ENCODE data around the gene FGL2.
"Not testable (repeated sequence)": the region's sequence is repeated elsewhere in the genome, so short reads cannot be mapped to it uniquely, and the experiment has no call there.

Gene FGL2

DNA sequence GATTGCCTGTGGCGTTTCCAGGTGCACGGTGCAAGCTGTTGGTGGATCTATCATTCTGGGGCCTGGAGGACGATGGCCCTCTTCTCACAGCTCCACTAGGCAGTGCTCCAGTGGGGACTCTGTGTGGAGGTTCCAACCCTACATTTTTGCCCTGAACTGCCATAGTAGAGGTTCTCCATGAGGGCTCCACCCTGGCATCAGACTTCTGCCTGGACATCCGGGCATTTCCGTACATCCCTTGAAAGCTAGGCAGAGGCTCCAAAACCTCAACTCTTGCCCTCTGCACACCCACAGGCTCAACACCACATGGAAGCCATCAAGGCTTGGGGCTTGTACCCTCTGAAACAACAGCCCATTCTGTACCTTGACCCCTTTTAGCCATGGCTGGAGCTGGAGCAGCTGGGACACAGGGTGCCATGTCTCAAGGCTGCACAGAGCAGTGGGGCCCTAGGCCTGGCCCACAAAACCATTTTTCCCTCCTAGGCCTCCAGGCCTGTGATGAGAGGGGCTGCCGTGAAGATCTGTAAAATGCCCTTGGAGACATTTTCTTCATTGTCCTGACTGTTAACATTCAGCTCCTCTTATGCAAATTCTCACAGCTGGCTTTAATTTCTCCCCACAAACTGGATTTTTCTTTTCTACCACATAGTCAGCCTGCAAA is 10.0 kb upstream of the FGL2 start:
- no peak for DNase-seq

DNA sequence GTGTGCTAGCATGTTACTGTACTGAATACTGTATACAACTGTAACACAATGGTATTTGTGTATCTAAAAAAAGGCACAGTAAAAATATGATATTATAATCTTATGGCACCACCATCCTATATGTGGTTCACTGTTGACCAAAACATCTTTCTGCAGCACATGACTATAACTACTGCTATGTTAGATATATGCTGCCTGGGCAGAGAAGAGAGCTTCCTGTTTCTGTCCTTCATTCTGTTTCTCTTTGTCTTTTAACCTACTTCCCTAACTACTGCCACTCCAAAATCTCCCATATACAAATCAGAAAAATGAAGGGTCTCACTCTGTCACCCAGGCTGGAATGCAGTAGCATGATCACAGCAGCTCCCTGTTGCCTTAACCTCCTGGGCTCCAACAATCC is 8.8 kb upstream of the FGL2 start:
- DNase-seq: no peak

DNA sequence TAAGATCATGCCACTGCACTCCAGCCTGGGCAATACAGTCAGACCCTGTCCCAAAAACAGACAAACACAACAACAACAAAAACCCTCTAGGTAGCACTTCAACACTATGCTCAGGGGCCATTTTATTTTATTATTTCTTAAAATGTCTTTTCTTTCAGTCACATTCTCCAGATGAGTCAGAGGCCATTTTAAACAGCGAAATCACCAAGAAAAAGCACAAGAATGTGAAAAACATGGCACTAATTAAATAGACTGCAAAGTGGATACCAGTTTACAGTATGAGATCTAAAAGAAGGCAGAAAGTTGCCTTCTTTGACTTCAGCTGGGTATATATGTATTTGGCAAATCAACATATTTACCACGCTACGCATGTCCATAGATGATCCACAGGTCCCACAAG is 6.1 kb upstream of the FGL2 start:
- no peak for DNase-seq

DNA sequence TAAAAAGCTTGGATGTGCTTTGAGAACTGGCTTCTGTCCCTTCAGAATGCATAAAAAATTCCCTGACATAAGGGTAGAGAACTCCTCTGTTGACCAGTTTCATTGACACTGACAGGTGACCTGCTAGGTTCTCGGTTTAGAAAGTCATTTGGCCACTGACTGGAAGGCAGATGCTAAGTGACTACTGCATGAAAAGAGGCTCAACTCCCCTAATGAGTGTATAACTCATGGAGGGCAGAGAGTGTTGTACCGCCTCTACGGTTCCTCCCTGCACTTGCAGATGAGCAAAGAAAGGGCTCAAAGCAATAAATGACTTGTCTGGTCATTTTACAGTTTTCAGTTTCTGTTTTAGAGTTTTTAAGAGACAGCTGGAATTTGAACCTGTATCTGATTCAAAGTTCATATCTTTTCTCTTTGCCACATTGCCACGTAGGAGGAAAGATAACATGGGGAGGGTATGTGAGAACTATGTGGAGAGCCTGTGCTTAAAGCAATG is 2.9 kb upstream of the FGL2 start:
- DNase-seq: no peak

DNA sequence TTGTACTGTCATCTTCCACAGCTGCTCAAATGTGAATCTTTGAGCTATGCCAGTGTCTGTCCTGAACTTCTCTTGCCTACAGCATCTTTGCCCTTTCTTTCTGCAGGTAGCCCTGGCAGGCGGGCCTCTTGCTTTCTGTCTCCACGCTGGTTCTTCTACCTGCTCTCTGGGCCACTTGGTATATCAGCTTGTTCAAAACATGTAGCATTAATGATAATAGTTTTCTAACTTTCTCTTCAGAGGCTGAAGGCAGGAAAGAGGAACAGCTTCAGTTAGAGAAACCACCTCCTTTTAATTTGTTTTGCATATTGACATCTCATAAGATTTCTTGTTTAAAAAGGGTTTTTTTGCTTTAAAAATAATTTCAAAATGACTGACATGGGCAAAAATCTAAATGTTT is 923 bp upstream of the FGL2 start:
- no peak for DNase-seq

DNA sequence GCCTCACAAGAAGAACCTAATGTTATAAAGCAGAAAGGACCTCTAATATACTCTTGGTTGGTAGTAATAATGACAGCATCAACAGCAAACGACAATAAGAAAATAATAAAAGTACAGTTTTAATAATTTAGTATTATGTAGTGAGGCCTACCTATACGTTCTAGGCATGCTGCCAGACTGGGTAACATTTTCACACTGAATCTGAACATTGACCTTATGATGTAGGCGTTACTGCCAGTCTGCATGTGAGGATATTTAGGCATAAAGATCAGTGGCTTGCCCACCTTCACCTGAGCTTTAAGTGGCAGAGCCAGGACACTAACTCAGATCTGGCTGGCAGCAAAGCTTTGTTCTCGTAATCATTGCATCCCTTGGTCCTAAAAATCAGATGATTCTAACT is 2.5 kb downstream of the FGL2 start:
- no peak for DNase-seq

DNA sequence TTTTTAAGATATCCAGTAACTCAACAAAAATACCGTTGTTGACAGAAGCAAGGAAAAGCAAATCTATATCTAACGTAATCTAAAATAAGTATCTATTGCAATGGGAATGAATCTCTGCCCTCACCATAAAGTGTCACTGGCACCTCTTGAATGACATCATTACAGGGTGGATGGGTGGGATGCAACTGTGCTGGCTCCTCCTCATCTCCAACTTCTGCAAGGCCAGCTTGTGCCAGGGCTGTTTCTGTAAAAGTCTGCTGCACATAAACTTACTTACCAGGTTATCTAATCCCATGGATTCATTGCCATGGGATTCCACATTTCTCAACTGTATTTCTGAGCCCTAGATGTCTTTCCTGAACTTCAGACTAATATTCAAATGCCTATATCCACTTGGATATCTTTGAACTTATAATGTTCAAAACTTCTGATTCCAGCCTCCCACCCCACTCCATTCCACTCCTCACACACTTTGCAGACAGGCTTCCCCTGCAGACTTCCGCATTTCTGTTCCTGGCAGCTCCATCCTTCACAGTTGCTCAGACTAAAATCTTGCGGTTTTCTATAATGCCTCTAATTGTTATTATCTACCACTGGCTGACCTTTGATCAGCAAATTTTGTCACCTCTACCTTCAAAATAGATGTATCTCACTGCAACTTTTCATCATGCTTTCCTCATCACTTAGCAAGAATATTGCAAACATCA is 10.7 kb downstream of the FGL2 start:
- no peak for DNase-seq

DNA sequence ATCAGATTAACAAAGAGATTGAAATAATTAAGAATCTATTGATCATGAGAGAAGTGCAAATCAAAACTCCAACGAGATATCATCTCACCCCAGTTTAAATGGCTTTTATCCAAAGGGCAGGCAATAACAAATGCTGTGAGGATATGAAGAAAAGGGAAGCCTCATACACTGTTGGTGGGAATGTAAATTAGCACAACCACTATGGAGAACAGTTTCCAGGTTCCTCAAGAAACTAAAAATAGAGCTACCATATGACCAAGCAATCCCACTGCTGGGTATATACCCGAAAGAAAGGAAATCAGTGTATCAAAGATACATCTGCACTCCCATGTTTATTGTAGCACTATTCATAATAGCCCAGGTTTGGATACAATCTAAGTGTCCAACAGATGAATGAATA is 13.8 kb downstream of the FGL2 start:
- no peak for DNase-seq

DNA sequence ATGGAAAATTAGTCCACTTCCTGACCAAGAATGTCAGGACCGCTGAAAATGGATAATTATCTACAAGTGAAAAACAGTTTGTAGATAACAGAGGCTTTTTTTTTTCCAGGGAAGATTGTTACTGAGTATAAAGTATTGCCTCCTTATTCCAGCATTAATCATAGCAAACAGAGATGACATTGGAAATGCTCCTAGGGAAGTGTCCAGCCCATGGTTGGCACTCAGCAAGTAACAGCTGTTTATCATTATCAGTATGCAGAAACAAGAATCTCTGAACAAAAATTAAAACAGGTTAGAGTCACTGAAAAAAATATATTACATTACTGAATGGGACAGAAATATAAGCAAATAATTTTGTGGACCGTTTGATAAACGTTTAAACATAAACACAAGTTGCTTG is 14.6 kb downstream of the FGL2 start:
- no peak for DNase-seq

DNA sequence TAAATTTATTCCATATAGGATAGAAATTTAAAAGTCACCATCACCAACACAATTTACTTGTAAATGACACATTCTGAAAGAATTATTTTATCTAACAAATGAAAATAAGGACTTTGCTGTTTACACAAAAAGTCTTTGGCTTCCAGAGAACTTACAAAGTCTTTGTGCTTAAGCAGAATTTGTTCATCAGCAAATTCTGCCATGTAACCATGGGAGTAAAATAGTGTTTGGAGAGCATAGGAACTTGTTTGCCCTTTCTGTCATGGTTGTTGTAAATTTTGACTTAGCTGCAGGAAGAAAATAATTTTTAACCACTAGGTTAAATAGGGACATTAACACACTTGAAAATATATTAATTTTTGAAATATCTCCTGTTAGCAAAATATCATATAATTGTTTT is 15.2 kb downstream of the FGL2 start:
- DNase-seq: no peak

DNA sequence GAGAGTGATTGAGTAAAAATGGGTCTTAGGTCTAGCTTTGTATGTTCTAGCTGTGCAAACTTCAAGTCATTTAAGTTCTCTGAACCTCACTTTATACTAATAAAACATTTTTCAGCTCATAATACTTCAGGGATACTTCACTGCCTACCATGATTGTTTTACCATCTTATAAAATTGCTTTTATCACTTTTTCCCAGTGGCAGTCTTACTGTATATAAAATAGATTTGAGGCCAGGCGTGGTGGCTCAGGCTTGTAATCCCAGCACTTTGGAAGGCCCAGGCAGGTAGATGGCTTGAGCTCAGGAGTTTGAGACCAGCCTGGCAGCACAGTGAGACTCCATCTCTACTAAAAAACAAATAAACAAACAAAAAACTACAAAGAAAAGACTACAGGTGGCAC is 17.4 kb downstream of the FGL2 start:
- DNase-seq: no peak

DNA sequence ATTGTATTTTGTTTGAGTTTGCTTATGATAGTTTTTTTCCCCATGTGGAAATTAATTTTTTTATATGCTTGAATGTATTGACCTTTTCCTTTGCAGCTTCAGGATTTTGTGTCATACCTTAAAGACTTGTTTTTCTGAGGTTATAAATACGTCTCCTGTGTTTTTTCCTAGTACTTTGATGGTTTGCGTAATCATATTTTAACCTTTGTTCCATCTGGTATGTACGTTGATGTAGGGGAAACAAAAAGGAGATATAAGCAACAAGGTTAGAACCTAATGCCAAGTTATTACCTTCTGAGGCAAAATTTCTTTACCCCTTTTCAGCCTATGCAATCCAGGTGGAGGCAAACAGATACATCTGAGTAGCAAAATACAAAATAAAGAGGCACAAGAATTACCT is 17.9 kb downstream of the FGL2 start:
- no peak for DNase-seq

DNA sequence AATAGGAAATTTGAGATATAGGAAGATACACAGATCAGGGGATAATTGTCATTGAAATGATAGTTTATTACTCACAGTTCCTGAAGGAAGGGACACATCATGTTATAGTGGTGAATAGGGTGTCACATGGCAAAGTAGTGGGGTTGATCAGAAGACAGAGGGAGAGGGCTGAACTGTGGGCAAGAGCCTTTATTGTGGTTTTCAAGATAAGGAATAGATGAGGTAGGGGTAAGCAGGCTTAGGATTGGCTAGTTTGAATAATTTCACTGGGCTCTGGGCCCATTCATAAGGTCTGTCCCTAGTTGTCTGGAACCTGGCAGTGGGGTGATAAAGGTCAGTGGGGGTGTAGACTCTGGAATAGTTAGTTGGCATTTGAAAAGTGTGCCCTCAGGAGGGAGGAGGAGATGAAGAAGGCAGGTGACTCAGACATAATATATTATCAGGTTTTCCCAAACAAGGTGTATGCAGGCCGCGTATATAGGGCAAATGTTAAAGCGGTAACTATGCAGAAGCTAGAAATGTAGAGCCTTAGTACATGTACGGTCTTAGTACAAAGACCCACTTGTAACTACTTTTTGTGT is 18.5 kb downstream of the FGL2 start:
- no peak for DNase-seq

DNA sequence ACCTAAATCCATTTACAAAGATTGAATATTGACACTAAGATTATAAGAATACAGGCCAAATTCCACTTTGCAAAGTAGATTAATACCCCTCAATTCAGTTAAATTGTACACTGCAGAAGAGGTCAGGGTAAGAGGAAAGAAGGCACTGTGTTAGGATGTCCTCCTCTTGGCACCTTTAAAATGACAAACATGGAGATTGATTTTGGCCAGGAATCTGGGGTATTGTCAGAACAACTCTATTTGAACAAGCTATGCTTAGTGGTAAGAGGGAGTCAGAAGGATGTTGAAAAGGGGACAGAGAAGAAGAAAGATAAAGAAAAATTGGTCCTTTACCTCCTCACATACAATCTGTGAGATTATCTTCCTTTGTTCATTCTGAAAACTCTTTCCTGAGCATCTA is 21.6 kb downstream of the FGL2 start:
- DNase-seq: not testable (repeated sequence)

DNA sequence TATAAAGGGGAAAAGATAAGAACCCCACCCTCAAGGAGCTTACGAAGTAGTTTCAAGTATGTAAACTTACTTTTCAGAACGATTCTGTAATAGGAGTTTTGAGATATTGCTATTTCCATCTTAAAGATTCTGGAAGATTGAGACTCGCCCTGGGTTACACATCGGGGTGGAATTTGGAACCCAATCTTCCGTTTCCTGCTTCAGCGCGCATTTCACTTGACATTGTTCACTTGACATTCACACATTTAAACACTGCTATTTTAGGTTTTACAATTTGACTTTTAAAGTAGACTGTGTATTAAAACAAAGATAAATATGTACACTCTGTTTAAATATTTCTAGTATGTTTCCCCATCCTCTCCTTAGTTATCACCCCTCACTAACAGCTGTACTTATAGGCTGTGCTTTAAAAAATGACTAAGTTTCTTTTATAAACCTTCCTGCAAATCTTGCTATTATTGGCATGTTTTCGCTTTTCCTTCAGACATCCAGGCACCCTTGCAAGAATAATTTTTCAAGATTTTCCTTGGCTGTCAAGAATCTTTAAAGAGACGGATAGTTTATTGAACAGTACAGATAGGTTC is 22.2 kb downstream of the FGL2 start:
- DNase-seq: not testable (repeated sequence)

DNA sequence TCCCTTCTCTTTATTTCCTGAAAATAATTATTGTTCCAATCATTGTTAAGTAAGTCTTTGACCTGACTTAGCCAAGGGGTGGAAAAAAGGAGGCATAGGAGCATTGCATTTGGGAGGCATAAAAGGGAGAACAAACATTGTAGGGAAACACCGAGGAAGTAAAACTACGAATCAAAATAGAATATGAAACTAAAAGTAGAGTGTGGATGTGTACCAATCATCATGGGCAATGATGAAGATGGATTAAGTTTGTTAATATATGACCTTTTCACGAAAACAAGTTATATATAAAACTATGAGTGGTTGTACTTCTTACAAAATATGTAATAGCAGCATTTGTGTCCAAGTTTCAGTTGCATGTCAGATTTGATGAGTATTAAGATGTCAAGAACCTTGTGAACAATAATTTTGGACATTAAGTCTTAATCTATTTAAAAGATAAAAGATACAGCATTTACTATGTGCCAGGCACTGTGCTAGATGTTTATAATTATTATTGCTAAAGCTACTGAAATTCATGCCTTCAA is 24.3 kb downstream of the FGL2 start:
- not testable (repeated sequence) for DNase-seq

DNA sequence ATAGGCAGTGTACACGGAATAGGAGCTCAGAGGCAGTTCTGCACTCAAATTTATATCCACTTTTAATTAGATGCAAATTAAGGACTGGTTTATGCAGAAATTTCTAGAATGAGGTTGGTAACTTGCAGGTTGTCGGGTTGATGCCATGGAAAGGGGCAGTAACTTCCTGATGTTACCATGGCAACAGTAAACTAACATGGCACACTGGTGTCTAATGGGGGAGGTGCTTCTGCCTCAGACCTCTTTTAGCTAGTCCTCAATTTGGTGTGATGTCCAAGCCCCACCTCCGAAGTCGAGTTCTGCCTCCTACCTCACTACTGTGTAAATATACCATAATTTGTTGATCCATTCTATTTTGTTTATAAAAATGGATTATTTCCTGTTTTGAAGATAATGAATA is 25.2 kb downstream of the FGL2 start:
- not testable (repeated sequence) for DNase-seq

DNA sequence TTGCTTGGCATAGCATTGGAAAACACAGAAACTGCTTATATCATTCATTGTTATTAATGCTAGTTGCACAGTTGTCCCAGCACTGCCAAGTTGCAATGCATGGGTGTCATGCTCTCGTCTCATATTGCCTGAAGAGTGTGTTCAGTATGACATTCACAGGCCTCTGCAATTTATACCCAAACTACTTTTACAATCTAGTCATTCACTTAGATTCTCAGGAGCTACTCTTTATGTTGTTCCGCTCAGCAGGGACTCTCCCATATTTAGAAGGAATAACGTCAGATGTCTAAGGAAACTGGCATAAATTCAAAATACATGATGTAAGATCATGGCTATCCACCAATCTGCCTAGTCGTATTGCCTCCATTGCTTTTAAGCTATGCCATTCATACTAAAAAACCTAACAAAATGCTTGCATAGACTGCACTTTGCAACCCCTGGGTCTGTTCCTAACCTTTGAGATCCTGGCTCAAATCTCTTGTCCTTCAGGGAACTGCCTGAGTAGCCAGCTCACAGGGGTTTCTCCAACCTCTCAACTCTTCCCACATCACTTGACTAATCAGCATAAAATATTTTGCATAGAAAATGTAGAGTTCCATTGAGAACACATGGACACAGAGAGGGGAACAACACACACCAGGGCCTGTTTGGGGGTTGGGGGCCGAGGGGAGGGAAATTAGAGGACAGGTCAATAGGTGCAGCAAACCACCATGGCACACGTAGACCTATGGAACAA is 27.0 kb downstream of the FGL2 start:
- DNase-seq: not testable (repeated sequence)

DNA sequence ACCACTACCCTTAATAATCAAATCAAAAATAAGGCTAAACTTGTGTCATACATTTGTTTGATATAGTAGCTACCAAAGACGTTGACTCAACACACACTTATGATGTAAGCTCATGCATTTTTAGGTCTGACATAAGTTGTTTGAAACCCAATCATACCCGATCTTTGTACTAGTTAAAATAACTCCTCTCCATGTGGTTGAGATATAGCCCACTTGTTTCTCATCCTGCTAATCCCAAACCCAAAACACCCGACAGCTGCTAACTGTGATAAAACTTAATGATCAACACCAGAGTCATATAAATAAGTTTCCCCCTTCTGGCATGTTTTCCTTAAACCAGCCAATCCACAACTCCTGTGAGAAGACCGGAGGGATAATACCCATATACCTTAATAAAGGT is 28.5 kb downstream of the FGL2 start:
- DNase-seq: not testable (repeated sequence)

DNA sequence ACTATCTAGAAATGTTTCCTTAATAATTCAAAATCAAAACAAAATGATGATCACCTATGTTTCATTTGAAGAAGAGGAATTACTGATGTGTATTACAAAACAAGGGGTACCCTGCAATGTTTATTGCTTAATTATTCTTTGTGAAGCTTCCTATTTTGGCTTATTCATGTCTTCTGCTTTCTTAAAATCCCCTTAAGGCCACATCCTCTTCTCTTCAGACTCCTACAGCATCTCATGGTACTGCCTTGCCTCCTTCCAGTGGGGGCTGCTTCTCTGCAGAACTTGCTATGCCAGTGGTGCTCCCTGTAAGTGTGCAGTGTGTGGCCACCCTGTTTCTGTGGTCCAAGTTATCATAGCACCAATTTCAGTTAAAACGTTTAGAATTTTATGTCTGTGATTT is 42.2 kb downstream of the FGL2 start:
- DNase-seq: no peak

DNA sequence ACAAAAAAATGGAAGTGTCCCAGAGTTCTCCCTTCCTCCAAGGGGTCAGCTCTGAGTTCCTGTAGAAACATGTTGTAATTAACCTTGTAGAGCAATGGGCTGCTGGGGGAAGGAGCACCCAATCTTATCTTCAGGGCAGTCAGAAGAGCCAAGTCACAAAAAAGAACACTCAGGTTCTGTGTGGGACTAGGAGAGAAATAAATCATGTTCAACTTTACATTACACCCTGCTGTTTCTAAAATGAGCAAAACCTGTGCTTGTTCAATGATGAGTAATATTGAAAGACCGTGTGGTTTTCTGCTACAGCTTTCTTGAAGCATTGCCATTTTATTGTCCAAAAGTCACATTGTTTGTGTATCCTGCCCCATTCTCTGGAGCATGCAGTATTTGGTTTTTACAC is 42.6 kb downstream of the FGL2 start:
- not testable (repeated sequence) for DNase-seq

DNA sequence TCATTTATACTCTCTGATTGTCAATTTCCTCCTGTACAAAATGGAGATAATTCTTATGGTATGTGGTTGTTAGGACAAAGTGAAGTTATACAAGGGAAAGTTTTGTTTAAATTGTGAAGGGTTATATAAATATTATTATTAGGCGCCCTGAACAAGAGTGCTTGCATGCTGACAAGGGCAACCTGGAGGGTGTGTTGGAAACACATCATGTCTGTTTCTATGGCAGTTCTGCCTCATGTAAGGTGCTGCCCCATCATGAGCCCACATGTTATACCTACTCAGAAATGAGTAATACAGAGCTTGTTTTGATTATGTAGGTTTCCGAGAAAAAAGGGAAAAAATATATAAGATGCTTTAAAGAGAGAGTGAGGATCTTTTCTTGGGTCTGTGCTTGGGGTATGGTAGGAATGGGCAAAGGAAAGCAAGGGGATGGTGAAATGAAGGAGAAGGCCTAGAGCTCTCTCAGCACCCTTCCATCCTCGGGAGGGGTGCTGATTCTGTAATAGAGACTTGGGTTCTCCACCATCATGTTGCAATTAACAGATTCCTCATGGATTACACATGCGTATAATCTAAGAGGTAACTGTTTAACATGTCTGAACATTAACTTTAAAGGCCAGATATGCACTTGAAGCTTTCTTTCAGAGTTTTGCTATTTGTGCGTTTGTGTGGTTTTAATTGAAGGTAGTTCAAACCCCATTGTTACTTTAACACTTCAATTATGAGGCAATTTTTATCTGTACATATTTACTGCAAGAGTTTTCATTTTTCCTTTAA is 43.8 kb downstream of the FGL2 start:
- not testable (repeated sequence) for DNase-seq
